ENCODE results near the gene ACAT2.
"Not testable (repeated sequence)": the region's sequence is repeated elsewhere in the genome, so short reads cannot be mapped to it uniquely, and the experiment has no call there.

Gene ACAT2

GRCh38 chr6:159813781-159814180, 51.9 kb downstream of the ACAT2 start:
- DNase-seq (ENCODE audit: low read depth), result no peak

- no peak for DNase-seq (ENCODE audit: low read depth)
Observed at GRCh38 chr6:159815410-159815809, 53.6 kb downstream of the ACAT2 start.

GRCh38 chr6:159816775-159817174, 54.9 kb downstream of the ACAT2 start:
- not testable (repeated sequence) for DNase-seq (ENCODE audit: low read depth)

GRCh38 chr6:159817951-159818739, 56.3 kb downstream of the ACAT2 start:
- DNase-seq (ENCODE audit: low read depth), result no peak

GRCh38 chr6:159819098-159819497, 57.3 kb downstream of the ACAT2 start:
- no peak for DNase-seq (ENCODE audit: low read depth)

GRCh38 chr6:159819932-159820640, 58.2 kb downstream of the ACAT2 start:
- no peak for DNase-seq (ENCODE audit: low read depth)

- DNase-seq (ENCODE audit: low read depth), result no peak
Observed at GRCh38 chr6:159821122-159821521, 59.3 kb downstream of the ACAT2 start.

GRCh38 chr6:159821726-159822125, 59.9 kb downstream of the ACAT2 start:
- no peak for DNase-seq (ENCODE audit: low read depth)

- DNase-seq (ENCODE audit: low read depth), result no peak
Observed at GRCh38 chr6:159823953-159824352, 62.1 kb downstream of the ACAT2 start.

GRCh38 chr6:159824690-159825089, 62.8 kb downstream of the ACAT2 start:
- not testable (repeated sequence) for DNase-seq (ENCODE audit: low read depth)

- DNase-seq (ENCODE audit: low read depth), result no peak
Observed at GRCh38 chr6:159826004-159826403, 64.2 kb downstream of the ACAT2 start.

GRCh38 chr6:159826968-159827647, 65.3 kb downstream of the ACAT2 start:
- no peak for DNase-seq (ENCODE audit: low read depth)

- DNase-seq (ENCODE audit: low read depth), result no peak
Observed at GRCh38 chr6:159828074-159828473, 66.2 kb downstream of the ACAT2 start.
